ENCODE data around the gene RPL4. TPM values are rescaled to one million over a fixed set of nuclear protein-coding genes. Genes with fewer than 3 reads are reported as not detected.
"Not testable (repeated sequence)": the region's sequence is repeated elsewhere in the genome, so short reads cannot be mapped to it uniquely, and the experiment has no call there.

The RPL4 gene
- total and polyA plus RNA-seq, 9 of the 15 experiments (the other 6 are each of a cell fraction or from before 2014, with no cell fraction given), result 2,055 to 7,760 (median 5,069) TPM

DNA sequence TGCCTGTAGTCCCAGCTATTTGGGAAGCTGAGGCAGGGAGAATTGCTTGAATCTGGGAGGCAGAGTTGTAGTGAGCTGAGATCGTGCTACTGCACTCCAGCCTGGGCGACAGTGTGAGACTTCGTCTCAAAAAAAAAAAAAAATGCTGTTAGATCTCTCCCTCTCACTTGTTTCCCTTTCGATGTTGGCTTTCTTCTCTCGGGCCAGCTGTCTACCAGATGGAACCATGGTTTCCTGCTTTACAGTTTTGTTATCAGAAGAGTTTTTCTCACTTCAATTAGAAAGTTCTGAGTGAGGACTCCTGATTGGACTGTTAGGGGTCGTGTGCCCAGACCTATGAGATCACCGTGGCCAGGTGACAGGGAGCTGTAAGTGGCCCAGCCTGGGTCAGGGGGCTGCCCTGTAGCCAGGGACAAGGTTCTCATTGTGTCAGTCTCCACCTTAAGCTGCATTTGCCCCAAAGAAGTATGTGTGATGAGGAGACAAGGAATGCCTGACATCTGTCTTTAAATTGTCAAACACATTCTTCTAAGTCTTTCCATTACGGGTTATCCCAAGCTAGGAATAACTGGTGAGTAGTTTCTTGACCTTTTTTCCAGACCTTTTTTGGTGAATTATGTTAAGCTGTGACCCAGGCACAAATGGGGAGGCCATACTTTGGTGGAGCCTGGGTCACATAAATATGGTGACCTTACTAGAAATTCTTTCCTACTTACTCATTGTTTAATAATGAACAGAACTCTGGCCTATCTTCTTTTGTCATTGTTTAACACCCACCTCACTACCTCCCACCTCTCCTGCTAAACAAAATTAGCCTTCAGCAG, 32.3 kb downstream of the RPL4 start:
- Histone ChIP-seq H2AFZ (ENCODE audit: low read depth, low read length) (no peak overlapping the region), H3K4me1 (replicated peaks in 1 of 2; ENCODE audit: control insufficient read depth in 2 of 2, insufficient read depth in 2 of 2, low read length in 2 of 2) (no peaks in the 10 kb centered on the region), H3K79me2 (ENCODE audit: control insufficient read depth, insufficient read depth, low read length) (no peaks in the 10 kb centered on the region), H3K4me3 (no peak overlapping the region), H3K27me3 (ENCODE audit: control insufficient read depth in 2 of 2, insufficient read depth in 2 of 2, low read length in 2 of 2) (no peaks in the 10 kb centered on the region), H3K4me2 (ENCODE audit: insufficient read depth, low read length) (no peak overlapping the region), H3K9ac (ENCODE audit: insufficient read depth in 1 of 2, low read depth in 2 of 2, low read length in 2 of 2) (no peak overlapping the region), H3K9me1 (ENCODE audit: control insufficient read depth, insufficient read depth, low read length) (no peaks in the 10 kb centered on the region), H3K27ac (ENCODE audit: extremely low read depth, low read depth, low read length) (no peak overlapping the region), H4K20me1 (replicated peaks; ENCODE audit: control insufficient read depth, insufficient read depth, low read length) (no peaks in the 10 kb centered on the region; the same call in 1 of the 2 replicates), H3K9me3 (replicated peaks; ENCODE audit: control insufficient read depth, insufficient read depth, low read depth, low read length) (no peaks in the 10 kb centered on the region), H3K36me3 (ENCODE audit: control insufficient read depth, insufficient read depth, low read length) (peaks cover 16% of the 10 kb centered on the region; the same call in 2 of the 3 replicates)
- FAIRE-seq (no peak), ATAC-seq (no peak), DNase-seq (ENCODE audit: extremely low read depth in 1 of 4, low spot score in 3 of 4) (no peak)
- CTCF ChIA-PET (ENCODE audit: low intra/inter-chr PET ratio), result no interaction called here
- no TSS peak for BruUV-seq (replicated peaks)
- intact Hi-C loops (cut with micrococcal nuclease) (no loop called here), in situ Hi-C loops (cut with MboI) (no loop called here)
- POLR2A ChIA-PET, result interaction anchor here (0.6 to 3.5 kb wide), 8 partner anchors 12 to 110 kb away, joined by 3 to 14 read pairs (median 4); partner anchors contain the start of genes SNAPC5 and ZWILCH
- no peak for TF ChIP-seq PHB2 (IDR thresholded peaks at IDR 0.05; ENCODE audit: low read depth)
- no peak for TF ChIP-seq ZNF165 (CRISPR knock-in tag; IDR thresholded peaks at IDR 0.05; ENCODE audit: borderline replicate concordance)
- TF ChIP-seq SMARCA5 (IDR thresholded peaks at IDR 0.05), result no peak
- no peak for TF ChIP-seq EGR1 (conservative IDR thresholded peaks at IDR 0.05)
- no peak for TF ChIP-seq NCOA4 (IDR thresholded peaks at IDR 0.05; ENCODE audit: partially characterized antibody)
- TF ChIP-seq CBX2 (IDR thresholded peaks at IDR 0.05; ENCODE audit: insufficient read depth, low read length, poor library complexity, severe bottlenecking), result no peak
- TF ChIP-seq, protein P1, sequence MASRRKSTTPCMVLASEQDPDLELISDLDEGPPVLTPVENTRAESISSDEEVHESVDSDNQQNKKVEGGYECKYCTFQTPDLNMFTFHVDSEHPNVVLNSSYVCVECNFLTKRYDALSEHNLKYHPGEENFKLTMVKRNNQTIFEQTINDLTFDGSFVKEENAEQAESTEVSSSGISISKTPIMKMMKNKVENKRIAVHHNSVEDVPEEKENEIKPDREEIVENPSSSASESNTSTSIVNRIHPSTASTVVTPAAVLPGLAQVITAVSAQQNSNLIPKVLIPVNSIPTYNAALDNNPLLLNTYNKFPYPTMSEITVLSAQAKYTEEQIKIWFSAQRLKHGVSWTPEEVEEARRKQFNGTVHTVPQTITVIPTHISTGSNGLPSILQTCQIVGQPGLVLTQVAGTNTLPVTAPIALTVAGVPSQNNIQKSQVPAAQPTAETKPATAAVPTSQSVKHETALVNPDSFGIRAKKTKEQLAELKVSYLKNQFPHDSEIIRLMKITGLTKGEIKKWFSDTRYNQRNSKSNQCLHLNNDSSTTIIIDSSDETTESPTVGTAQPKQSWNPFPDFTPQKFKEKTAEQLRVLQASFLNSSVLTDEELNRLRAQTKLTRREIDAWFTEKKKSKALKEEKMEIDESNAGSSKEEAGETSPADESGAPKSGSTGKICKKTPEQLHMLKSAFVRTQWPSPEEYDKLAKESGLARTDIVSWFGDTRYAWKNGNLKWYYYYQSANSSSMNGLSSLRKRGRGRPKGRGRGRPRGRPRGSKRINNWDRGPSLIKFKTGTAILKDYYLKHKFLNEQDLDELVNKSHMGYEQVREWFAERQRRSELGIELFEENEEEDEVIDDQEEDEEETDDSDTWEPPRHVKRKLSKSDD (conservative IDR thresholded peaks at IDR 0.05; ENCODE audit: low read length), result no peak
- no peak for TF ChIP-seq IFI16 (CRISPR knock-in tag; IDR thresholded peaks at IDR 0.05)
- no peak for TF ChIP-seq PURB (CRISPR knock-in tag; IDR thresholded peaks at IDR 0.05; ENCODE audit: low read depth)
- no peak for TF ChIP-seq DDX20 (tag; IDR thresholded peaks at IDR 0.05; ENCODE audit: low read depth)
- TF ChIP-seq ZBTB7A (IDR thresholded peaks at IDR 0.05; ENCODE audit: borderline replicate concordance, control insufficient read depth, low read depth, low read length), result no peak
- no peak for TF ChIP-seq BCOR (IDR thresholded peaks at IDR 0.05)
- TF ChIP-seq PHF20 (IDR thresholded peaks at IDR 0.05; ENCODE audit: partially characterized antibody), result no peak
- TF ChIP-seq TGIF2 (CRISPR knock-in tag; IDR thresholded peaks at IDR 0.05), result no peak
- WGBS (ENCODE audit: insufficient coverage, low coverage, missing lambda C conversion rate), result 66% methylated on average over 8 of the region's 8 CpGs

DNA sequence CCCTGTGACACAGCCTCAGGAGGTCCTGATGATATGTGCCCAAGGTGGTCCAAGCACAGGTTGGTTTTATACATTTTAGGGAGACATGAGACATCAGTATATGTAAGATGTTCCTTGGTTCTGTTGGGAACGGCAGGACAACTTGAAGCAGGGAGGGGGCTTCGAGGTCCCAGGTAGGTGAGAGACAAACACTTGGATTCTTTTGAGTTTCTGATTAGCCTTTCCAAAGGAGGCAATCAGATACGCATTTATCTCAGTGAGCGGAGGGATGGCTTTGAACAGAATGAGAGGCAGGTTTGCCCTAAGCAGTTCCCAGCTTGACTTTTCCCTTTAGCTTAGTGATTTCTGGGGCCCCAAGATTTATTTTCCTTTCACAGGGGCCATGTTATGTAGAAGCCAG, 33.8 kb downstream of the RPL4 start:
- H3K27me3 ChIP-seq (ENCODE audit: control insufficient read depth in 2 of 2, insufficient read depth in 2 of 2, low read length in 2 of 2); FAIRE-seq; H2AFZ ChIP-seq (ENCODE audit: low read depth, low read length); H3K27ac ChIP-seq (ENCODE audit: extremely low read depth, low read depth, low read length); H4K20me1 ChIP-seq (replicated peaks; ENCODE audit: control insufficient read depth, insufficient read depth, low read length); H3K9ac ChIP-seq (ENCODE audit: insufficient read depth in 1 of 2, low read depth in 2 of 2, low read length in 2 of 2); DNase-seq (ENCODE audit: extremely low read depth in 1 of 4, low spot score in 3 of 4); in situ Hi-C loops (cut with MboI); H3K9me1 ChIP-seq (ENCODE audit: control insufficient read depth, insufficient read depth, low read length); BruUV-seq (replicated peaks); H3K9me3 ChIP-seq (replicated peaks; ENCODE audit: control insufficient read depth, insufficient read depth, low read depth, low read length); H3K79me2 ChIP-seq (ENCODE audit: control insufficient read depth, insufficient read depth, low read length); CTCF ChIA-PET (ENCODE audit: low intra/inter-chr PET ratio); H3K4me1 ChIP-seq (replicated peaks in 1 of 2; ENCODE audit: control insufficient read depth in 2 of 2, insufficient read depth in 2 of 2, low read length in 2 of 2); H3K4me2 ChIP-seq (ENCODE audit: insufficient read depth, low read length); H3K4me3 ChIP-seq; ATAC-seq; intact Hi-C loops (cut with micrococcal nuclease): not testable (repeated sequence)
- POLR2A ChIA-PET, result interaction anchor here (0.7 to 1.9 kb wide), 4 partner anchors 11 to 35 kb away, joined by 3 to 8 read pairs (median 4); partner anchors contain the start of genes SNAPC5 and ZWILCH
- peaks cover 19% of the 10 kb centered on the region; the same call in 2 of the 3 replicates for H3K36me3 ChIP-seq (ENCODE audit: control insufficient read depth, insufficient read depth, low read length)
- 81% methylated on average over 4 of the region's 4 CpGs for WGBS (ENCODE audit: insufficient coverage, low coverage, missing lambda C conversion rate)
